ENCODE measurements around the gene UBE2A. TPM values are rescaled to one million over a fixed set of nuclear protein-coding genes. Genes with fewer than 3 reads are reported as not detected.

The UBE2A gene
- polyA plus RNA-seq (ENCODE audit: insufficient read length in 10 of 10), result 10 to 100 TPM; 52.4 to 71.1 (median 63.9) TPM
- long read RNA-seq, donor 1, transcript UBE2A-202 (6 exons, 1,874 nt), result major isoform, 13 of 26 reads
- long read RNA-seq, donor 1, partial matches to known transcripts, result 10 of 26 reads
- long read RNA-seq, donor 1, other reads (novel, unspliced or antisense), result 0 of 26 reads
- long read RNA-seq, donor 2, transcript UBE2A-202 (6 exons, 1,874 nt), result major isoform, 13 of 17 reads
- long read RNA-seq, donor 2, partial matches to known transcripts, result 0 of 17 reads
- long read RNA-seq, donor 2, other reads (novel, unspliced or antisense), result 0 of 17 reads
- long read RNA-seq, donor 3, result 0 reads
- long read RNA-seq, donor 4, transcript UBE2A-202 (6 exons, 1,874 nt), result major isoform, 6 of 12 reads
- long read RNA-seq, donor 4, partial matches to known transcripts, result 0 of 12 reads
- long read RNA-seq, donor 4, other reads (novel, unspliced or antisense), result 0 of 12 reads
- long read RNA-seq, donor 5, transcript UBE2A-202 (6 exons, 1,874 nt), result major isoform, 16 of 480 reads
- long read RNA-seq, donor 5, partial matches to known transcripts, result 456 of 480 reads
- long read RNA-seq, donor 5, other reads (novel, unspliced or antisense), result 0 of 480 reads
- long read RNA-seq, donor 6, transcript UBE2A-202 (6 exons, 1,874 nt), result major isoform, 17 of 19 reads
- long read RNA-seq, donor 6, partial matches to known transcripts, result 0 of 19 reads
- long read RNA-seq, donor 6, other reads (novel, unspliced or antisense), result 0 of 19 reads
- long read RNA-seq, donor 7, transcript UBE2A-202 (6 exons, 1,874 nt), result major isoform, 10 of 23 reads
- long read RNA-seq, donor 7, partial matches to known transcripts, result 6 of 23 reads
- long read RNA-seq, donor 7, other reads (novel, unspliced or antisense), result 0 of 23 reads
- long read RNA-seq, donor 8, transcript UBE2A-202 (6 exons, 1,874 nt), result major isoform, 5 of 13 reads
- long read RNA-seq, donor 8, partial matches to known transcripts, result 0 of 13 reads
- long read RNA-seq, donor 8, other reads (novel, unspliced or antisense), result 0 of 13 reads
- long read RNA-seq, donor 9, partial matches to known transcripts, result 0 of 2 reads
- long read RNA-seq, donor 9, other reads (novel, unspliced or antisense), result 0 of 2 reads

DNA sequence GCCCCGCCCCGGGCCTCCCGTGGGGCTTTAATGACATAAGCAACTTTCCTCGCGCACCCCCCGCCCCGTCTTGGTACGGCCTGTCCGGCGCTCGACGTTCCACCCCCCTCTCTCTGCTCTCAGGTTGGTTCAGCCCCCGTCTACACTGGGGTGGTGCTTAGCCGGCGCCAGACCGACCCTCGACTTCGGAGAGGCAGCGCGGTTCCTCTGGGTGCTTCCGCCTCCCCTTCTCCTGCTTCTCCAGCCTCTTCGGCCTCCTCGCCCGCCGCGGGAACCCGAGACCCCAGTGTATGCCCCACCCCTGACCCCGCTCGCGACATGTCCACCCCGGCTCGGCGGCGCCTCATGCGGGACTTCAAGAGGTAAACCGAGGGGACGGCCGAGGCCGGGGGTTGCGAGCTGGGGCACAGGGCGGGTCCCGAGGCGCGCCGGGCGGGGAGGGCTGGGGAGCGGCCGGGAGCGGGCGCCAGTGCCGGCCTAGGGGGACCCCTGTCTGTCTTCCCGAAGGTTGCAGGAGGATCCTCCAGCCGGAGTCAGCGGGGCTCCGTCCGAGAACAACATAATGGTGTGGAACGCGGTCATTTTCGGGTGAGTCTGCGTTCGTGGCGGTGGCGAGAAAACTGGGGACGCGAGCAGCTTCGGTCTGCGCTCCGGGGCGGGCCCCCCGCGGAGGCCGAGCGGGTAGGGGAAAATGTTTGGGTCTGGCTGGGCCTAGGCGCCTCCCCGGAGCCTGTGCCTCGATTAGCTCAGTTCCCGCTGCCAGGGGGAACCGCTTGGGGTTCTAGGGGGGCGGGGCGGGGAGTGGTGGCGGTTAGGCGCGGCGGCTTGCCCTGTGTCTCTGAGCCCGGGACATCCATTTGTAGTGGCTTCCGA, at the start of gene UBE2A:
Gene UBE2A, plus strand, starts transcription at position 170 of the 873 bp plus-strand sequence. Its CDS starts 149 bp downstream, at position 319.
- DNase-seq, result peak; percentile 89 to 95 (median 92)

DNA sequence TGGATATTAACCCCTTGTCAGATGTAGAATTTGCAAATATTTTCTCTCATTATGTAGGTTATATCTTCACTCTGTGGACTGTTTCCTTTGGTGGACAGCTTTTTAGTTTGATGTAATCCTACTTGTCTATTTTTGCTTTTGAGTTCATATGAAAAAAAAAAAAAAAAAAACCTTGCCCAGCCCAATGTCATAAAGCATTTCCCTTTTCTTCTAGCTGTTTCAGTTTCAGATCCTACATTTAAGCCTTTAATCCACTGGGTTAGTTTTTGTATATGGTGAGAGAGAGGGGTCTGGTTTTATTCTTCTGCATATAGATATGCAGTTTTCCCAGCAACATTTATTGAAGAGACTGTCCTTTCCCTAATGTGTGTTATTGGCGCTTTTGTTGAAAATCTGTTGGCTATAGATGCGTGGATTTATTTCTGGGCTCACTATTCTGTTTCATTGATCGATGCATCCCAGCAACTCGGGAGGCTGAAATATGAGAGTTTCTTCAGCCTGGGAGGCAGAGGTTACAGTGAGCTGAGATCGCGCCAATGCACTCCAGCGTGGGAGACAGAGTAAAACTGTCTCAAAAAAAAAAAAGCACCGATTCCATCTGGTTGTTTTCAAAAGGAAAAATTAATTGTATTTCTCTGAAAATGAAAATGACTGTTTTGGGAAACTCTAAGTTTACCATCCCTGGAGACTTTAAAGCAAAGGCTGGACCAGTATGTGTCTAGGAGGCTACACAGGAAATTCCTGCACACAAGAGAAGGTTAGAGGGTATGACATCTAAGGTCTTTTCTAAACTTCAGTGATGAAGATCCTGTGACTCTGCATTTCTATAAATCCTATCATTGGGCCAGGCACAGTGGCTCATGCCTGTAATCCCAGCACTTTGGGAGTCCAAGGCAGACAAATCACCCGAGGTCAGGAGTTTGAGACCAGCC, 44.8 kb upstream of the UBE2A start:
- DNase-seq, result peak in 1 of 3 donors; percentile 52

DNA sequence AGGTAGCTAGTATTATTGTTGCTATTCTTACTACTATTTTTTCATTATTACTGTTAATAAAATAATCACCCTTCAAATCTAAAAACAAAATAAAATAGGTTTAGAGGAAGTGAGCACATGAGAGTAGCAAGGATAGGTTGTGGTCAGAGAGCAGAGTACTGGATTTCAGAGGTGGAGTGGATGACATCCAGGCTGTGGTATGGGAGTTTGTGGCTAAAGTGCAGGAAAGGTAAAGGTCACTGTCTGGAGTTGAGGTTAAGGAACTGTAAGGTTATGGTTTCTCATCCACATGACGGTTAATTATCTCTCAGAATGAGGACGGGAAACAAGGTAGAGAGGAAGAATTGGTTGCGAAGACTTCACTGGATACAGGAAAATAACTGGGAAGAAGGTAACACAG, 36.9 kb upstream of the UBE2A start:
- no peak for DNase-seq

DNA sequence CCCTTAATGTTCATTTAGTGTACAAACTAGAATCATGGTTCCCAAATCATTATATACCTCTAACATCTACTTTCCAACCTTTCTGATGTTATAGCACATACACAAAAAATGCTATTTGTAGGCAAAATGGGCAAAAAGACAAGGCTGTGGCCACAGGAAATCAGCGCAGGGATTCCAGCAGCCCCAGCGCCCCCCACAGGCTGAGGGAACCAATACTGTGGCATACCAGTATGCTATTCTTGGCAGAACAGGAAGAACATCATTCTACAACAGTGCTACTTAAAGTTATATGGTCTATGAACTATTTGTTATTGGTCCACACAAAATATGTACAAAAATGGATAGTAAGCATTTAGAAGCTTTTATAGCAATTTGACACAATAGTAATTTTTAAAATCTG, 34.5 kb upstream of the UBE2A start:
- no peak for DNase-seq

DNA sequence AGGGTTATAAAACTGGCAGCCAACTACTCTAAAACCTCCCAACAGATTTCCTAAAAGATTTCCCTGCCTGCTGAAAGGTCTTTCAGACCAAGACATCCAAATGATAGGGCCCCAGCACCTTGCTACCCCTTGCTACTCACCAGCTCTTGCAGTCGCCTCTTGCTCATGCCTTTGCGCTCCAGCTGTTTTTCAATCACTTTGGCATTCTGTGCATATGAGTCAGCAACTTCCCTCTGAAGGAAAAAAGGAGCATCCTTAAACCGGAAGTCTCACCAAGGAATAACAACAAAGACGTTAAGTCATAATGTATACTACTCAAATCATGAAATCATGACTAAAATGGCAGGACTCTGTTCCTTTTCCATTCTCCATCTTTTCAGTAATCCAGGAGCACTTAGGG, 33.2 kb upstream of the UBE2A start:
- DNase-seq, result no peak

DNA sequence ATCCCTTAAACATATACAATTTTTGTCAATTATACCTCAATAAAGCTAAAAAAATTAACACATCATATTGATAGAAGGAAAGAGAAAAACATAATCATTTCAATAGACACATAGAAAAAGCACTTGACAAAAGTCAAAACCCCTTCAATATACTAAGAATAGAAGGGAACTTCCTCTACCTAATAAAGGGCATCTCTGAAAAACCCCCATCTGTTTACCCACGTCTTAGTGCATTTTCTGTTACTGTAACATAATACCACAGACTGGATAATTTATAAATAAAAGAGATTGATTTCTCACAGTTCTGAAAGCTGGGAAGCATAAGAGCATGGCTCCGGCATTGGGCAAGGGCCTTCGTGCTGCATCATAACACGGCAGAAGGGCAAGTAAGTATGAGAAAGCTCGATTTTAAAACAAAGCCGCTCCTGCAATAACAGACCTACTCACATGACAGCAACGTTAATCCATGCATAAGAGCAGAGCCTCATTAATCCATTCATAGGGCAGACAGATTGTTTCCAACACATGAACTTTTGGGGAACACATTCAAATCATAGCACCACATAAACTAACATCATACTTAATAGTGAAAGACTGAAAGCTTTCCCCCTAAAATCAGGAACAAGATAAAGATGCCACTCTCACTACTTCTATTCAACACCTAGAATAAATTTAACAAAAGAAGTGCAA, 24.9 kb upstream of the UBE2A start:
- no peak for DNase-seq

DNA sequence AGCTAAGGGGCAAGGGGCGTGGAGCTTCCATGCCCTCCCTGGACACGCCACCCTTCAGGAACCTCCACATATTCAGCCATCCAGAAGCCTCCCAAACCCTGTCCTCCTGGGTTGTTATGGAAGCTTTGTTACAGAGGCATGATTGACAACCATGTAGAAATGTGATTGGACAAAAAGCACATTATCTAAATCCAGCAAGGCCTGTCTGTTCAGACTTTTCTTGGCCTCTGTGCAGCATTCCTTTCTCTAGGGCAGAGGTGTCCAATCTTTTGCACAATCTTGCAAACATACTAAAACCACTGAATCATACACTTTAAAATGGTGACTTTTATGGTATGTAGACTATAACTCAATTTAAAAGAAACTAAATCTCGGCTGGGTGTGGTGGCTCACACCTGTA, 21.9 kb upstream of the UBE2A start:
- DNase-seq, result no peak

DNA sequence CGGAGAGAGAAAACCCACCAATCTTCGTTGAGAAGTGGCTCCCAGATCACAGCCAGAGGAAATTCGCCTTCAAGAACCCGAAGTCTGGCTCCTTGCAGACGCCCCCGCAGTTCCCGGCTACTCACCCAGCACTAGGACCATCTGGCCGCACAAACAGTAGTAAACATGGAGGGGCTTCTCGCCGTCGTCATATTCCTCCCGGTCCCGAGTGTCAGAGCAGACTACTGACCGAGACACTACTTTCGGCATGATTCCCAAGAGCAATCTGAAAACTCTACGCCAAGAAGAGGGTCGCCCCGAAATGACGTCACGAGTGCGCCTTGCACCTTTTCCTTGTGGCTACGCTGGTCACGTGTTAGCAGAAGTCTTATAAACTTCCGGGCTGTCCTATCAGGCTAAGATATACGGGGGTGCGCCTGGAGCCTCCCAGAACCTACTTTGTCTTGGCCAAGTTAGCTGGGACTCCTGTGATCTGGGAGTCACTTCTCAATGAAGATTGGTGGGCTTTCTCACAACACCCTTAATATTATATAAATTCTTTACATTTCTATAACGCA, 9.2 kb upstream of the UBE2A start, which contains the start of gene STEEP1:
Gene STEEP1, minus strand, starts transcription at position 303 of the 557 bp plus-strand sequence. Its CDS starts 54 bp downstream, at position 249.
- DNase-seq, result peak; percentile 90 to 95 (median 91)

DNA sequence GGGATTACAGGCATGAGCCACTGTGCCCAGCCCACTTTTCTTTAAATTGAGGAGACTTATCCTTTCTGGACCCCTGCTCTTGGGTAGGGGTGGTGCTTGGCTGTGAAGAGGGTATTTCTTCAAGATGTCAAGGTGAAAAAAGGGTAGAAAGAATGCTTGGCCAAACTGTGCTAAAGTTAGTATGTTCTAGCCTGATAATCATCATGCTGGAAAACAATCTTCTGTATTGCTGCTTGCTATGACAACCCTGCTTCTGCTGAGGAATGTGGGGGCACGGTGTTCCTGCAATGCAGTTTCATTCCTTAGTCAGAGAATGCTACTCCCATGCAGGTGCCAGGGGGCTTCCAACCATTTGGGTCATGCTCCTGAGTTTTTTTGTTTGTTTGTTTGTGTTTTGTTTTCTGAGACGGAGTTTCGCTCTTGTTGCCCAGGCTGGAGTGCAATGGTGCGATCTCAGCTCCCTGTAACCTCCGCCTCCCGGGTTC, 4.0 kb upstream of the UBE2A start:
- no peak for DNase-seq

DNA sequence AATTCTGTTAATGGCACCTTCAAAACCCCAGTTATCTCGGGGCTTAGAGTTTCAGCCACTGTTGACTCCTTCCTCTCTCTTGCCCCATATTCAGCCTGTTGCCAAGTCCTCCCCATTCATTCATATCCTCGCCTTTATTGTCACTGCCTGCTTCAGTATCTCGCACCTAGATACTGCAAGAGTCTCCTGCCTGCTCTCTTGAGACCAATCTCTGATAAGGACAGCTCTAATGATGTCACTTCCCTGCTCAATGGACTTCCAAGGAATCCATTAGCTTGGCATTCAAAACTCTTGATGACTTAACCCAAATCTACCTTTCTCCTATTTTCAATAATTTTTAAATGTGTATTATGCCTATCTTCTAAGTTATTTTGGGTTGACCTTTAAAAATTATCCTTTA, 1.1 kb upstream of the UBE2A start:
- DNase-seq, result no peak

DNA sequence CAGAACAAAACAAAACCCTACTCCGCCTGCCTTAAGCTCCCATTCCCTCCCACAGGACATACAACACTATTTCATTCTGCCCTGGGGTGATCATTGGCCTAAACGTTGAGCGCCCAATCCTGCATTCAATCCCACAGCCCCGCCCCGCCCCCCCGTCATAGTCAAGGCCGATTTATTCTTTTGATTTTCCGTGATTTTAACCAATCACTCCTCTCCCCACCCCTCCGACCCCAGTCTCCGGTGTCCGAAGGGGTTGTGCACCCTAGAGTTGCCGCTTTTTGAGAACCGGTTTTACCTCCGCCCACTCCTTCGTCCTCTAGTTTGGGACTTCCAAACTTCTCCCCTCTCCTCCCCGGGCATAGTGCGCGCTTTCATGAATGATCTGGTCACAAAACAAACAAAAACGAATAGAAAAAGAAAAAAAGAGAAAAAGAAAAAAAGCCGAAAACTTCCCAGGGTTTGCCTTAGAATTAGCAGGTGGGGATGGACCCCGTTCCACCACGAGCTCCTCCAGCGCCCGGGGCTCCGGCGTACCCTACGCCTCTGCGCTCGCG, 446 bp upstream of the UBE2A start:
- DNase-seq, result peak; percentile 4 to 82 (median 61)

DNA sequence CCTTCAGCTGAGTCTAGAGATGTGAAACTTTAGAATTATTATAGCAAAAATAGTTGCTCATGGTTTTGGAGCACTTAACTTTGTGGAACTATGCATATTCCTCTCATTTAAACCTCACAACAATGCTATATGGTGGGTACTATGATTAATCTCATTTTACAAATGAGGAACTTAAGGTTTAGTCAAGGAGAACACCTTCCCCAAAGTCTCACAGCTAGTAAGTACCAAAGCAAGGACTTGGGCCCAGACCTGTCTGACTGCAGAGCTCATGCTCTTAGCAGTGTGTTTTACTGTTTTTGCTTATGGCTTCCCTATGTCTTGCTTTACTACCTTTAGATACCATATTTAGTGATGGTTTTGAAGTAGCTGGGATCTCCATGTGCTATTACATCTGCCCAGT, 5.1 kb downstream of the UBE2A start:
- DNase-seq, result no peak

DNA sequence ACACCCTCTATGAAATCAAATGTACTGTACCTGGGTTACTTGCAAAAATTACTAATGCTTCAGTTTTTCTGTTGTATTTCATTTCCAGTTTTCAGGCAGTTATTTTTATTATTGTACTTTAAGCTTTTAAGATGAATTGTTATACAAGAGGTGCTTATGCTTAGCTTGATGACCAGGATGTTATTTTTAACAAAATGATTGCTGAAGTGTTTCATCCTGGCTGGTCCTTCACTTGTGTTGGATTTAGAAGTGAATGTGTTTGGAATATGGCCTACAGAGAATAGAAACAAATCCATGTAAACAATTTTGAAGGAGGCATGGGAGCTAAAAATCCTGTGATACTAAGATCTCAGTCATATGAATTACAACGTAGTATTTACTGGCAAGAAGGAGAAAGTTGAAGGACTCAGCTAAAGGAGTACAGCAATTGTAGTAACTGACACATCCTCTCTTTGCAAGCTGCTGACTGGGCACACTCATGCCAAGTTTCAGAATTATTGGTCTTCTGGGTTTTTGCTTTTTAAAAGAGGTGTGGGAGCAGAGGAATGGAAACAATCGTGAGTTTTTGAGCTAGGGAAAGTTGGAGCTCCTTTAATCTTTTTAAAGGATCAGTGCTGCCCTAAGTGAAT, 9.2 kb downstream of the UBE2A start:
- DNase-seq, result no peak

DNA sequence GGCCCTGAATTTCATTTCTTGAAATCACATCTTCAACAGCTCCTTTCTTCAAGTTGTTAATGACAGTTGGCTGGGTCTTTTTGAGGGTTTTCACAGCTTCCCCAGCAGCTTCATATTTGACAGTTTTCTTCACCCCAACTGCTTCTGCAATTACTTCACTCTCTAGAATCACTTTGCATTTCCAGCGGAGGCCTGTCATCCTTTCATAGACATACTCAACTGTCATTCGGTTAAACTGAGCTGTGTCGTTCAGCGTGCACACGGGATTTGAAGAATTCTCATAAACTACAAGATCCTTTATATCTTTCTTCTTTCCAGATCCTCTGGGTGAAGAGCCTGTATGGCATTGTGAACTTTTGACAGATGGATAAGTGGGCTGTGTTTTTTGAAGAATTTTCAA, 15.4 kb downstream of the UBE2A start:
- DNase-seq, result no peak

DNA sequence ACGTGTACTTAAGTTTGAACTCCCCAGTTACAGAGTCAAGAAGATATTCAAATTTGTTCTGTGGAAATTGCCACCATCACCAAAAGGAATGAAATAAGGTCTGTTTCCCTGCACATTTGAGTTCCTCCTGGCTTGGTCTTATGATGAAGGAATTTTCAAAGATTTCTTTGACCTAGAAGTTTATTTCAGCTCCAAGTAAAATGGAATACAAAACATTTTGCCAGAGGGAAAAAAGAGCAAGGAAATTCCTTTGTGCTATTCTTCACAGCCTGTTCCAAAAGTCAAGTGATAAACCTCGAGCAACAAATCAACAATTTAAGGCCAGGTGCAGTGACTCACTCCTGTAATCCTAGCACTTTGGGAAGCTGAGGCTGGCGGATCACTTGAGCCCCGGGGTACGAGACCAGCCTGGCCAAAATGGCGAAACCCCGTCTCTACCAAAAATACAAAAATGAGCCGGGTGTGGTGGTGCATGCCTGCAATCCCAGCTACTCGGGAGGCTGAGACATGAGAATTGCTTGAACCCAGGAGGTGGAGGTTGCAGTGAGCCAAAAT, 28.4 kb downstream of the UBE2A start:
- no peak for DNase-seq

DNA sequence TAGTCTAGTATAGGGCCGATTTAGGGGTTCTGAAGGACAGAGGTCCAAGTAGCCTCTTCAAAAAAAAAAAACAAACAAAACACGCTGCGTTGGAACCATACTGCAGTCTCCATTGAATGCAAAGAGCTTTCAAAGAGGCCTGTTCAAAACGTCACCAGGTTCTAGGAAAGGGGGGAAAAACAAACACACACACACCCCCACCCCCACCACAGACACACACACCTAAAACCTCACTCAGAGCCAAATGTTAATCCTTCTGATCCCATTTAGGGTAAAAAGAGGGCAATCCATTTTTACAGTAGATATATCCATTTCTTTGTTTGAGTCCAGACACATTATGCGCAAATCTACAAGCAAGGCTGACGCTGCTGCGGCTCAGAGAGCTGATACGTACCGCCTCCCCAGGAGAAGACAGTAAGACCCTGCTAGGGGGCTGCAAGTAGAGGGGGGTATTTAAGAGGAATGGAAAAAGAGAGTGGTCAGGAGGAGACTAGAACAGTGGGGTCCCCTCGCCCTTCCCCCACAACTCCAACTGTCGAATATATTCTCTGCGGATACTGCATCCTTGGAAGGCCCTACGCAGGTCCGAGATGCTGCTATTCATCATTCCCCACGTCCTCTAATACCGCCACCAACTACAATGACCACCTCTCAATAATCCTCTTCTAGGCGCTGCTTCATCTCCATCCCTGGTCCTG, 30.6 kb downstream of the UBE2A start:
- DNase-seq, result peak in 2 of 3 donors; percentile 10 to 28
